Measurements from ENCODE around the gene DNAJC12. TPM values are rescaled to one million over a fixed set of nuclear protein-coding genes. Genes with fewer than 3 reads are reported as not detected.
A peak's percentile ranks its signal among the peaks of the same experiment; 100 is the strongest.
"Not testable (repeated sequence)": the region's sequence is repeated elsewhere in the genome, so short reads cannot be mapped to it uniquely, and the experiment has no call there.

The DNAJC12 gene
- total and polyA plus RNA-seq, 4 donors, result 15.5 to 25.4 (median 17.7) TPM

GRCh38 chr10:67785098-67785497, 52.9 kb downstream of the DNAJC12 start:
- WGBS (ENCODE audit: insufficient coverage), result 86% methylated on average over 1 of the region's 1 CpG
- no peaks in the 10 kb centered on the region for H3K36me3 ChIP-seq (ENCODE audit: control insufficient read depth, insufficient read depth, low read length)
- no peak for DNase-seq (ENCODE audit: low read depth in 4 of 6, low spot score in 6 of 6)
- H3K4me3 ChIP-seq (ENCODE audit: low read depth, low read length), result no peak overlapping the region
- no peaks in the 10 kb centered on the region for H3K4me1 ChIP-seq (ENCODE audit: control insufficient read depth, insufficient read depth, low read length)
- peaks cover 3% of the 10 kb centered on the region for H3K27me3 ChIP-seq (ENCODE audit: control insufficient read depth, insufficient read depth, low read length)
- H3K27ac ChIP-seq (ENCODE audit: low read depth, low read length), result no peak overlapping the region
- H3K9me3 ChIP-seq (ENCODE audit: control insufficient read depth, insufficient read depth, low read length), result no peaks in the 10 kb centered on the region

DNA sequence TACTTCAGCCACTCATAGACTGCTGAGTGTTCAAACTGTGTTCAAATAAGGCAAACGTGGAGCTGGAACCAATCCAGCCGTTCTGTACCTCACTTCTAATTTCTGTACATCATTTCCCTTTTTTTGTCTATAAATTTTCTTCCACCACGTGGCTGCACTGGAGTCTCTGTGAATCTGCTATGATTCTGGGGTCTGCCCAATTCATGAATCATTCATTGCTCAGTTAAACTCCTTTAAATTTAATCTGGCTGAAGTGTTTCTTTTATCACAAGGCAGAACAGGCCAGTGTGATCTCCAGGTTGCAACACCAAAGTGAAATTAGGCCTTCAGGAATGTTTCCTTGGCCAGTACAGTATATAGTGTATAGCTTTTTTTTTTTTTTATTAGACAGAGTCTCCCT, 53.5 kb downstream of the DNAJC12 start:
- no peak overlapping the region for H3K27ac ChIP-seq (ENCODE audit: low read depth, low read length)
- no peaks in the 10 kb centered on the region for H3K9me3 ChIP-seq (ENCODE audit: control insufficient read depth, insufficient read depth, low read length)
- H3K4me1 ChIP-seq (ENCODE audit: control insufficient read depth, insufficient read depth, low read length), result no peaks in the 10 kb centered on the region
- H3K4me3 ChIP-seq (ENCODE audit: low read depth, low read length), result no peak overlapping the region
- peaks cover 3% of the 10 kb centered on the region for H3K27me3 ChIP-seq (ENCODE audit: control insufficient read depth, insufficient read depth, low read length)
- no peaks in the 10 kb centered on the region for H3K36me3 ChIP-seq (ENCODE audit: control insufficient read depth, insufficient read depth, low read length)
- 24% methylated on average over 3 of the region's 3 CpGs for WGBS (ENCODE audit: insufficient coverage)
- no peak for DNase-seq (ENCODE audit: low read depth in 4 of 6, low spot score in 6 of 6)

DNA sequence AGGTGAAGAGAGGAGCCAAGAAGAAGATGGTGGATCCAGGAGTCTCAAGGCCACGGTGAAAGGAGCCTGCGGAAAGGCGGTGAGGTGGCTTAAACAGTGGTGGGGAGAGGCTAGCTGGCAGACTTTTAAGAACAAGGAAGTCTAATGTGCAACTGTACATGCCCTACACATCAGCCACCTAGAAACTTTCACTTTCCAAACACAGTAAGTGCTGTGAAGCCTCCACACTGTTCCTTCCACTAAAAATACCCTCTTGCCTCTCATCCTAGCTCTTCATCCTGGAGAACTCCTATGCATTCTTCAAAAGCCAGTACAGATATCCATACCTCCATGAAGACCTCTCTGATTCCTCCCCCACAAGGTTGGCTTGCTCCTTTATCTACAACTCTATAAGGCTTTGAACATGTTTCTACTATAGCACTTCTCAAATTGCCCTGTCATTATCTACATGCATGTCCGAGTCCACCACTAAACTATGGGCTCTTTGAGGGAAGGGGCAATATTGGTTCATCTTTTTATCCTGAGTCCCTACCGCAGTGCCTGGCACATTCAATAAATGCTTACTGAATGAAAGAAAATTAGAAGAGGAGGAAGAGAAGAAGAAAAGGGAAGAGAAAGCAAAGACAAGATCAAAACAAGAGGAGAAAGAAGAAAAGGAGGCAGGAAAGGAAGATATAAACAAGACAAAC, 54.2 kb downstream of the DNAJC12 start:
- H3K36me3 ChIP-seq (ENCODE audit: control insufficient read depth, insufficient read depth, low read length), result no peaks in the 10 kb centered on the region
- no CpG with 5 or more reads among the region's 5 CpGs for whole genome bisulfite sequencing (ENCODE audit: insufficient coverage)
- no peak overlapping the region for H3K27ac ChIP-seq (ENCODE audit: low read depth, low read length)

GRCh38 chr10:67782530-67782929, 55.5 kb downstream of the DNAJC12 start:
- no peak overlapping the region for H3K4me3 ChIP-seq (ENCODE audit: low read depth, low read length)
- H3K9me3 ChIP-seq (ENCODE audit: control insufficient read depth, insufficient read depth, low read length), result no peaks in the 10 kb centered on the region
- H3K36me3 ChIP-seq (ENCODE audit: control insufficient read depth, insufficient read depth, low read length), result no peaks in the 10 kb centered on the region
- no peaks in the 10 kb centered on the region for H3K4me1 ChIP-seq (ENCODE audit: control insufficient read depth, insufficient read depth, low read length)
- no peak for DNase-seq (ENCODE audit: low read depth in 4 of 6, low spot score in 6 of 6)
- WGBS (ENCODE audit: insufficient coverage), result 80% methylated on average over 2 of the region's 2 CpGs
- no peak overlapping the region for H3K27ac ChIP-seq (ENCODE audit: low read depth, low read length)
- H3K27me3 ChIP-seq (ENCODE audit: control insufficient read depth, insufficient read depth, low read length), result no peaks in the 10 kb centered on the region

More for the DNA sequence above, 54.2 kb downstream of the DNAJC12 start:
- Histone ChIP-seq H3K9me3 (ENCODE audit: control insufficient read depth, insufficient read depth, low read length) (no peaks in the 10 kb centered on the region), H3K4me3 (ENCODE audit: low read depth, low read length) (no peak overlapping the region), H3K27me3 (ENCODE audit: control insufficient read depth, insufficient read depth, low read length) (peaks cover 3% of the 10 kb centered on the region), H3K4me1 (ENCODE audit: control insufficient read depth, insufficient read depth, low read length) (no peaks in the 10 kb centered on the region)
- DNase-seq (ENCODE audit: low read depth in 4 of 6, low spot score in 6 of 6), result no peak

GRCh38 chr10:67780759-67781538, 57.0 kb downstream of the DNAJC12 start:
- H3K4me1 ChIP-seq (ENCODE audit: control insufficient read depth, insufficient read depth, low read length), result no peaks in the 10 kb centered on the region
- DNase-seq (ENCODE audit: low read depth in 4 of 6, low spot score in 6 of 6), result no peak
- H3K27me3 ChIP-seq (ENCODE audit: control insufficient read depth, insufficient read depth, low read length), result no peaks in the 10 kb centered on the region
- H3K4me3 ChIP-seq (ENCODE audit: low read depth, low read length), result no peak overlapping the region
- no peak overlapping the region for H3K27ac ChIP-seq (ENCODE audit: low read depth, low read length)
- no peaks in the 10 kb centered on the region for H3K9me3 ChIP-seq (ENCODE audit: control insufficient read depth, insufficient read depth, low read length)
- 83% methylated on average over 2 of the region's 4 CpGs for WGBS (ENCODE audit: insufficient coverage)
- no peaks in the 10 kb centered on the region for H3K36me3 ChIP-seq (ENCODE audit: control insufficient read depth, insufficient read depth, low read length)

DNA sequence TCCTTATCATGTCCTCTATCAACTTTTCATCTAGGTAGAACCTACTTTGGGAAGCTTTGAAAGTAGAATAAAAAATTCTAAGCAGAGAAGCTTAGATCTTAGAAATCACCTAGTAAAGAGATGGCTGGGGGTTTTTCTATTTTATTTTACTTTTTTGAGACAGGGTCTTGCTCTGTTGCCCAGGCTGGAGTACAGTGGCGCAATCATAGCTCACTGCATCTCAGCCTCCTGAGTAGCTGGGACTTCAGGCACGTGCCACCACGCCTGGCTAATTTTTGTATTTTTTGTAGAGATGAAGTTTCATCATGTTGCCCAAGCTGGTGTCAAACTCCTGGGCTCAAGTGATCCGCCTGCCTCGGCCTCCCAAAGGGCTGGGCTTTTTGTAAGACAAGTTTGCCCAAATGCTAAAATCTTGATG, 57.8 kb downstream of the DNAJC12 start:
- not testable (repeated sequence) for H3K27ac ChIP-seq (ENCODE audit: low read depth, low read length); H3K9me3 ChIP-seq (ENCODE audit: control insufficient read depth, insufficient read depth, low read length); H3K36me3 ChIP-seq (ENCODE audit: control insufficient read depth, insufficient read depth, low read length); H3K4me3 ChIP-seq (ENCODE audit: low read depth, low read length); DNase-seq (ENCODE audit: low read depth in 4 of 6, low spot score in 6 of 6); H3K4me1 ChIP-seq (ENCODE audit: control insufficient read depth, insufficient read depth, low read length); H3K27me3 ChIP-seq (ENCODE audit: control insufficient read depth, insufficient read depth, low read length)
- WGBS (ENCODE audit: insufficient coverage), result 54% methylated on average over 4 of the region's 5 CpGs

GRCh38 chr10:67779465-67780203, 58.4 kb downstream of the DNAJC12 start:
- H3K4me1 ChIP-seq (ENCODE audit: control insufficient read depth, insufficient read depth, low read length), result no peaks in the 10 kb centered on the region
- no peaks in the 10 kb centered on the region for H3K36me3 ChIP-seq (ENCODE audit: control insufficient read depth, insufficient read depth, low read length)
- H3K27me3 ChIP-seq (ENCODE audit: control insufficient read depth, insufficient read depth, low read length), result no peaks in the 10 kb centered on the region
- WGBS (ENCODE audit: insufficient coverage), result 0% methylated on average over 2 of the region's 4 CpGs
- no peak overlapping the region for H3K27ac ChIP-seq (ENCODE audit: low read depth, low read length)
- H3K9me3 ChIP-seq (ENCODE audit: control insufficient read depth, insufficient read depth, low read length), result no peaks in the 10 kb centered on the region
- DNase-seq (ENCODE audit: low read depth in 4 of 6, low spot score in 6 of 6), result peak; percentile 60 to 95 (median 70)
- H3K4me3 ChIP-seq (ENCODE audit: low read depth, low read length), result no peak overlapping the region

- Histone ChIP-seq H3K27me3 (ENCODE audit: control insufficient read depth, insufficient read depth, low read length) (no peaks in the 10 kb centered on the region), H3K9me3 (ENCODE audit: control insufficient read depth, insufficient read depth, low read length) (no peaks in the 10 kb centered on the region), H3K4me1 (ENCODE audit: control insufficient read depth, insufficient read depth, low read length) (no peaks in the 10 kb centered on the region), H3K27ac (ENCODE audit: low read depth, low read length) (no peak overlapping the region), H3K36me3 (ENCODE audit: control insufficient read depth, insufficient read depth, low read length) (no peaks in the 10 kb centered on the region), H3K4me3 (ENCODE audit: low read depth, low read length) (no peak overlapping the region)
- WGBS (ENCODE audit: insufficient coverage), result no CpG with 5 or more reads among the region's 1 CpG
- DNase-seq (ENCODE audit: low read depth in 4 of 6, low spot score in 6 of 6), result no peak
Measured at GRCh38 chr10:67776371-67776770, 61.6 kb downstream of the DNAJC12 start.

GRCh38 chr10:67775279-67775678, 62.7 kb downstream of the DNAJC12 start:
- WGBS (ENCODE audit: insufficient coverage), result 75% methylated on average over 1 of the region's 2 CpGs

More at GRCh38 chr10:67775279-67775678, 62.7 kb downstream of the DNAJC12 start:
- Histone ChIP-seq H3K27ac (ENCODE audit: low read depth, low read length) (no peak overlapping the region), H3K9me3 (ENCODE audit: control insufficient read depth, insufficient read depth, low read length) (no peaks in the 10 kb centered on the region), H3K36me3 (ENCODE audit: control insufficient read depth, insufficient read depth, low read length) (no peaks in the 10 kb centered on the region), H3K27me3 (ENCODE audit: control insufficient read depth, insufficient read depth, low read length) (no peaks in the 10 kb centered on the region), H3K4me1 (ENCODE audit: control insufficient read depth, insufficient read depth, low read length) (no peaks in the 10 kb centered on the region), H3K4me3 (ENCODE audit: low read depth, low read length) (no peak overlapping the region)
- DNase-seq (ENCODE audit: low read depth in 4 of 6, low spot score in 6 of 6), result no peak
